ACC112 (cell line): ENCODE measurements around the gene PTCRA.
A peak's percentile ranks its signal among the peaks of the same experiment; 100 is the strongest.
"Not testable (repeated sequence)": the region's sequence is repeated elsewhere in the genome, so short reads cannot be mapped to it uniquely, and the experiment has no call there.

Experiments
- H2AFZ ChIP-seq: fragments of 200-600 bp; sonication (generic); one replicate; pipeline ENCODE4 v1.6.0; 2017; ENCODE audit warnings: antibody characterized with exemption, low read length; ENCODE audit not compliant: unreplicated experiment
- H3K27ac ChIP-seq: fragments of 200-600 bp; sonication (generic); 2 replicates; pipeline ENCODE4 v1.5.1; 2014; ENCODE audit warnings: low read depth, mild to moderate bottlenecking, antibody characterized with exemption, low read length, moderate library complexity
- H3K27me3 ChIP-seq: fragments of 200-600 bp; sonication (generic); 2 replicates; pipeline ENCODE4 v1.6.1; 2014; ENCODE audit warnings: mild to moderate bottlenecking, antibody characterized with exemption, low read length, moderate library complexity, mixed read lengths; ENCODE audit not compliant: insufficient read depth
- H3K36me3 ChIP-seq: fragments of 200-600 bp; sonication (generic); 2 replicates; pipeline ENCODE4 v1.6.1; 2016; ENCODE audit warnings: mild to moderate bottlenecking, antibody characterized with exemption, low read length, moderate library complexity, mixed read lengths; ENCODE audit not compliant: insufficient read depth
- H3K4me1 ChIP-seq: fragments of 200-600 bp; sonication (generic); one replicate; pipeline ENCODE4 v1.6.1; 2016; ENCODE audit warnings: low read length, mixed read lengths; ENCODE audit not compliant: insufficient read depth, unreplicated experiment, control insufficient read depth
- H3K4me3 ChIP-seq: fragments of 200-600 bp; sonication (generic); 2 replicates; pipeline ENCODE4 v1.5.1; 2014; ENCODE audit warnings: mild to moderate bottlenecking, low read depth, low read length
- H3K79me2 ChIP-seq: fragments of 200-600 bp; sonication (generic); one replicate; pipeline ENCODE4 v1.6.0; 2016; ENCODE audit warnings: low read length; ENCODE audit not compliant: control insufficient read depth, unreplicated experiment, insufficient read depth

The PTCRA gene

GRCh38 chr6:42942444-42942843 lies 26.6 kb downstream of the PTCRA start:
- Histone ChIP-seq H2AFZ (no peak overlapping the region), H3K36me3 (no peaks in the 10 kb centered on the region), H3K4me3 (no peak overlapping the region), H3K4me1 (no peaks in the 10 kb centered on the region), H3K27me3 (no peaks in the 10 kb centered on the region), H3K27ac (no peak overlapping the region), H3K79me2 (no peaks in the 10 kb centered on the region)

GRCh38 chr6:42947950-42948349 lies 32.1 kb downstream of the PTCRA start:
- no peak overlapping the region for H3K4me3 ChIP-seq
- no peak overlapping the region for H3K27ac ChIP-seq
- no peaks in the 10 kb centered on the region for H3K36me3 ChIP-seq
- H3K27me3 ChIP-seq, result no peaks in the 10 kb centered on the region
- no peak overlapping the region for H2AFZ ChIP-seq
- H3K4me1 ChIP-seq, result no peaks in the 10 kb centered on the region
- no peaks in the 10 kb centered on the region for H3K79me2 ChIP-seq

GRCh38 chr6:42952389-42952788 lies 36.5 kb downstream of the PTCRA start:
- Histone ChIP-seq H3K36me3 (no peaks in the 10 kb centered on the region), H3K4me3 (no peak overlapping the region), H2AFZ (no peak overlapping the region), H3K27ac (no peak overlapping the region), H3K79me2 (no peaks in the 10 kb centered on the region), H3K27me3 (no peaks in the 10 kb centered on the region), H3K4me1 (no peaks in the 10 kb centered on the region)

- H3K27ac ChIP-seq, H3K27me3 ChIP-seq, H3K79me2 ChIP-seq, H3K4me1 ChIP-seq, H3K4me3 ChIP-seq, H2AFZ ChIP-seq, H3K36me3 ChIP-seq: not testable (repeated sequence)
These were observed 38.6 kb downstream of the PTCRA start for GRCh38 chr6:42954405-42954804.

- Histone ChIP-seq H3K4me1 (peaks cover 4% of the 10 kb centered on the region), H2AFZ (no peak overlapping the region), H3K79me2 (no peaks in the 10 kb centered on the region), H3K27me3 (no peaks in the 10 kb centered on the region), H3K4me3 (no peak overlapping the region), H3K36me3 (no peaks in the 10 kb centered on the region), H3K27ac (no peak overlapping the region)
These were observed 42.3 kb downstream of the PTCRA start for GRCh38 chr6:42958125-42958524.

GRCh38 chr6:42959917-42960242 lies 44.0 kb downstream of the PTCRA start:
- no peaks in the 10 kb centered on the region for H3K79me2 ChIP-seq
- H2AFZ ChIP-seq, result no peak overlapping the region
- H3K27ac ChIP-seq, result no peak overlapping the region
- no peaks in the 10 kb centered on the region for H3K27me3 ChIP-seq
- H3K4me1 ChIP-seq, result peaks cover 4% of the 10 kb centered on the region
- peak overlapping the region; percentile 72 for H3K4me3 ChIP-seq
- no peaks in the 10 kb centered on the region for H3K36me3 ChIP-seq

GRCh38 chr6:42960243-42961019 lies 44.6 kb downstream of the PTCRA start, which contains the start of gene GNMT:
Gene GNMT (plus strand): TSS chr6:42960754. CDS start chr6:42960768, 14 bp downstream.
- no peaks in the 10 kb centered on the region for H3K79me2 ChIP-seq
- H2AFZ ChIP-seq, result no peak within 1 kb of the TSS
- H3K27ac ChIP-seq, result no peak within 1 kb of the TSS
- H3K4me3 ChIP-seq, result peak within 1 kb of the TSS; percentile 72
- no peaks in the 10 kb centered on the region for H3K27me3 ChIP-seq
- H3K36me3 ChIP-seq, result no peaks in the 10 kb centered on the region
- peaks cover 4% of the 10 kb centered on the region for H3K4me1 ChIP-seq

DNA sequence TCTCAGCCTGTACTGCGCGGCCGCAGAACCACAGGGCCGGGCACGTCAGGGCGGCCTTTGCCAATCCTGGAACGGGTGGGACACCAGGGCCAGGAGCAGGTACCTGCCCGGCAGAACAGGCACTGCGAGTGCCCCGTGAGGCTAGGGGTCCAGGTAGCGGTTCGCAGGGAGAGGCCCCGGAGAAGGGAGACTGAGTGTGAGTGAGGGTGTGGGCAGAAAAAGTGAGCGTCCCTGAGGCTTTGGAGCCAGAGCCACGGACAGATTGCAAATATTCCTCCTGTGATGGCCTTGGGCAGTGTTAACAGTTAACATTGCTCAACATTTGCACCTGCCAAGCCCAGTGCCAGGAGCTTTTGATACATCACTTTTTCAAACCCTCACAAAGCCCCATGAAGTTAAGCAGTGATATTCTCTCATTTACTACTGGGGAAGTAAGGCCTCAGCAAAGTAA lies 45.2 kb downstream of the PTCRA start:
- Histone ChIP-seq H3K4me1 (peaks cover 4% of the 10 kb centered on the region), H2AFZ (no peak overlapping the region), H3K4me3 (peak overlapping the region; percentile 72), H3K36me3 (no peaks in the 10 kb centered on the region), H3K79me2 (no peaks in the 10 kb centered on the region), H3K27ac (no peak overlapping the region), H3K27me3 (no peaks in the 10 kb centered on the region)

DNA sequence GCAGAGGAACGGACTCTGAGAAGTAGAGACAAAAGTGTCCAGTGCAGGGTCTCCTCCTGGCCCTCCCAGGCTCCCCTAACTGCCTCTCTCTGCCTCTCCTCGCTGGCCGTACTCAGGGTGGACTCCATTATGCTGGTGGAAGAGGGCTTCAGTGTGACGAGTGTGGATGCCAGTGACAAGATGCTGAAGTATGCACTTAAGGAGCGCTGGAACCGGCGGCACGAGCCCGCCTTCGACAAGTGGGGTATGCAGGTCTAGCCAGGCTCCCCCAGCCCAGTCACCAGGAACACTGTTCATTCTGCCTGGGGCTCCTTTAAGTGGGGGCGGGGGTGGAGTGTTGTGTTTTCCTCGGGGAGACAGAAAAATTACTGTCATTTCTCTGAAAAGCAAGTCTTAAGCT lies 46.2 kb downstream of the PTCRA start:
- H3K27ac ChIP-seq, result no peak overlapping the region
- H2AFZ ChIP-seq, result no peak overlapping the region
- peaks cover 4% of the 10 kb centered on the region for H3K4me1 ChIP-seq
- H3K4me3 ChIP-seq, result no peak overlapping the region
- no peaks in the 10 kb centered on the region for H3K27me3 ChIP-seq
- H3K36me3 ChIP-seq, result no peaks in the 10 kb centered on the region
- no peaks in the 10 kb centered on the region for H3K79me2 ChIP-seq

DNA sequence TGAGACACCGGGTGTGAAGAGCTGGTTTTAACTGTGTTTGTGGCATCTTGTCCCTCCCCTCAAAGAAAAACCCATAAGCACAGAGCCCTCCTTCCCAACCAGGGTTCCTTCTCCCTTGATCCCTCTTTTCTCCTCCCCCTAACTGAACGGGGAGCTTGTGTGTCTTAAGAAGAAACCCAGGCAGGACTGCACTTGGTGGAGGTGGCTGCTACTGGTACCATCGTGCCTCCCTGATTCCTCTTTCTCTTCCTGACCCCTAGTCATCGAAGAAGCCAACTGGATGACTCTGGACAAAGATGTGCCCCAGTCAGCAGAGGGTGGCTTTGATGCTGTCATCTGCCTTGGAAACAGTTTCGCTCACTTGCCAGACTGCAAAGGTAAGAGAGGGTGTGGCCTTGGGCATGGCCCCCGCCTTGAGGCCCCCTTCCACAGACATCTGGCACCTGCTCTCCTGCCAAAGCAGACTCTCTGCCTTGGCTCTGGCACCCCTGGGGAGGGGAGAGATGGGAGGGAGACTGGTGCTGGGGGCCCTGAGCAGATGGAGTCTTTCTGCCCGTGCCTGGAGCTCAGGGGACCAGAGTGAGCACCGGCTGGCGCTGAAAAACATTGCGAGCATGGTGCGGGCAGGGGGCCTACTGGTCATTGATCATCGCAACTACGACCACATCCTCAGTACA lies 46.8 kb downstream of the PTCRA start:
- Histone ChIP-seq H2AFZ (no peak overlapping the region), H3K79me2 (no peaks in the 10 kb centered on the region), H3K4me1 (peaks cover 4% of the 10 kb centered on the region), H3K27me3 (no peaks in the 10 kb centered on the region), H3K27ac (no peak overlapping the region), H3K4me3 (no peak overlapping the region), H3K36me3 (no peaks in the 10 kb centered on the region)
